Lower lobe of right lung (tissue), 2 donors: ENCODE results near the gene ACOXL. TPM values are rescaled to one million over a fixed set of nuclear protein-coding genes. Genes with fewer than 3 reads are reported as not detected.

ENCODE experiments used
- ATAC-seq, 2 donors: fragments of 200-7000 bp; cut with Tn5 transposase; one replicate each; pipeline ENCODE4 v1.9.1; 2020 to 2022; ENCODE audit warnings: mild to moderate bottlenecking in 2 of 2, moderate library complexity in 2 of 2
- DNase-seq: peaks from one replicate; pipeline ENCODE4 v3.0.0-alpha.2; 2020
- H3K27ac ChIP-seq: fragments of 200-600 bp; one replicate; pipeline ENCODE4 v1.8.0; 2022
- H3K27me3 ChIP-seq: fragments of 200-600 bp; one replicate; pipeline ENCODE4 v1.8.0; 2022; ENCODE audit warnings: low read depth
- H3K36me3 ChIP-seq: fragments of 200-600 bp; one replicate; pipeline ENCODE4 v1.8.0; 2022; ENCODE audit warnings: mild to moderate bottlenecking
- H3K4me1 ChIP-seq: fragments of 200-600 bp; one replicate; pipeline ENCODE4 v1.8.0; 2022
- H3K4me3 ChIP-seq: fragments of 200-600 bp; one replicate; pipeline ENCODE4 v1.8.0; 2022; ENCODE audit warnings: mild to moderate bottlenecking
- H3K9me3 ChIP-seq: fragments of 200-600 bp; one replicate; pipeline ENCODE4 v1.8.0; 2022
- intact Hi-C: fragments of 100-400 bp; cut with DNase I; formaldehyde crosslinking; loops from one replicate; pipeline ENCODE4 v1.11.0; 2022
- total RNA-seq: library from RNA; stranded (reverse); fragmentation: NEBNext Ultra II Directional; extraction: Animal tissue kit (Norgen Biotek cat#: 25700); gene quantifications from one replicate; pipeline ENCODE4 v1.2.1, GENCODE V29; 2021
- TF ChIP-seq, protein P1 (sequence below): fragments of 200-600 bp; IDR thresholded peaks from one replicate; pipeline ENCODE4 v1.8.0; 2022; ENCODE audit warnings: antibody characterized with exemption, mild to moderate bottlenecking
- donor health status: DM: no; HTN: yes; CAD: no; lungs with severe emphysema.

Gene ACOXL
- total RNA-seq, 1 donor from 2014 or later = 38.5 TPM

DNA sequence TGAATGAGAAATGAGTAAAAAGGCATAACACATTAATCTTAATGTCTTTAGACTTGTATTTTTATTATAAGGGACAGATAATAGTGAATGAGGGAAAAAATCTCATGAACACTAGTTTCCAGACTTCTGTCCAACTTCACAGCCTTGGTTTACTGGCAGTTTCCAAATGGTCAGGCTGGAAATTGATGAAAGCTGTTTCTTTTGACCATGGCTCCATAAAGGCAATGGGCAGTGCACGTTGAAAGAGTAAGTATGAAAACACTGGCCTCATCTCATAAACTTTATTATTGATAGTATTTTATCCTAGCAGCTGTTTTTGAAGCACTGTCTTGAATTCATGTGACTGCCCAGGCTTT is 411.4 kb downstream of the ACOXL start:
- no peak overlapping the region for H3K4me3 ChIP-seq
- no peak overlapping the region for H3K27ac ChIP-seq
- no peaks in the 10 kb centered on the region for H3K9me3 ChIP-seq
- no peaks in the 10 kb centered on the region for H3K27me3 ChIP-seq
- H3K4me1 ChIP-seq = peaks cover 3% of the 10 kb centered on the region
- TF ChIP-seq, protein P1, sequence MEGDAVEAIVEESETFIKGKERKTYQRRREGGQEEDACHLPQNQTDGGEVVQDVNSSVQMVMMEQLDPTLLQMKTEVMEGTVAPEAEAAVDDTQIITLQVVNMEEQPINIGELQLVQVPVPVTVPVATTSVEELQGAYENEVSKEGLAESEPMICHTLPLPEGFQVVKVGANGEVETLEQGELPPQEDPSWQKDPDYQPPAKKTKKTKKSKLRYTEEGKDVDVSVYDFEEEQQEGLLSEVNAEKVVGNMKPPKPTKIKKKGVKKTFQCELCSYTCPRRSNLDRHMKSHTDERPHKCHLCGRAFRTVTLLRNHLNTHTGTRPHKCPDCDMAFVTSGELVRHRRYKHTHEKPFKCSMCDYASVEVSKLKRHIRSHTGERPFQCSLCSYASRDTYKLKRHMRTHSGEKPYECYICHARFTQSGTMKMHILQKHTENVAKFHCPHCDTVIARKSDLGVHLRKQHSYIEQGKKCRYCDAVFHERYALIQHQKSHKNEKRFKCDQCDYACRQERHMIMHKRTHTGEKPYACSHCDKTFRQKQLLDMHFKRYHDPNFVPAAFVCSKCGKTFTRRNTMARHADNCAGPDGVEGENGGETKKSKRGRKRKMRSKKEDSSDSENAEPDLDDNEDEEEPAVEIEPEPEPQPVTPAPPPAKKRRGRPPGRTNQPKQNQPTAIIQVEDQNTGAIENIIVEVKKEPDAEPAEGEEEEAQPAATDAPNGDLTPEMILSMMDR = no peak
- DNase-seq = no peak
- no peak for ATAC-seq
- peaks cover 12% of the 10 kb centered on the region for H3K36me3 ChIP-seq
- intact Hi-C loops = no loop called here

DNA sequence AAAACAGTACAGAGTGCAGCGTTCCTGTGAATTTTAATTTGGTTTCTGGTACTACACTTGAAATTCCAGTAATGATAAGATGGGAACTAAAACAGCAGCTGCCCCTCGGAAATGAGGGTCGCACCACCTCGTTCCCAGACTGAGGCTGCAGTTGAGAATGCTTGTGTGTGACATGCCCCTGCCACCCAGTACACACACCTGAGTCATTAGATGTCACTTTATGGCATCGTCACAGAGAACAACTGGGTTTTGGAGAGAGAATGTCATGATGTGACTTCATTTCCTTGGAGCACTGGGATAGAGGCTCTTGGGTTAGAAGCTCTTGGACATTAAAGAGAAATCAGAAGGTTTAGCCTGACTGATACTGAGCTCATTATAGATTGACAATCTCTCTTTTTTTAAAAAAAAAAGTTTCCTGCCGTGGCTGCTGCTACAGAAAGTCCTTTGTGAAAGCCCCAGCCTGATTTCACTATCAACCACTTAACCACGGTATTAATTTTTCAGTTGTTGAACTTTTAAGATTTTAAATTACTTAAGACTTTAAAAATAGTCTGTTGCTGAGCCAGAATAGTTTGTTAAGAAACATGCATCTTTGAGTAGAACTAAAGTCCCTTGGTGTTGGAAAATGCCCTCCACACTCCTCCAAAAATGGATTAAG is 412.9 kb downstream of the ACOXL start:
- no peak for DNase-seq
- intact Hi-C loops = no loop called here
- H3K9me3 ChIP-seq = no peaks in the 10 kb centered on the region

DNA sequence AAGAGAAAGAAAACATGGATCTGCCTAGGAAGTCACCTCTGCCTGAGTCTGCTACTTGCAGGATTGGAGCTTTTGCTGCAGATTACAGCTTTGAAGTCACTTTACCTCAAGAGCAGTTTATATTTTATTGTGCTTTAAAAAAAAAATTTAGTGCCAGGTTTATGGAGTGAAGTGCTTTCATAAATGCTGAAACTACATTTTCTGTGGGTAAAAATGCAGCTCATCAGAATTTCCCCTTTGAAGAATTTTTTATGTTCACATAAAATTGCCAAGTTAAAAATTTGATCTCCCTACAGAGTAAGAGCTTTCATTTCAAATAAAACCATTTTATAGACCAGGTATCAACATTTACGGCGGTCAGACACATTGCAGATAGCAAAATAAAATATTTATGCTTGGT is 413.6 kb downstream of the ACOXL start:
- Histone ChIP-seq H3K4me1 (peaks cover 3% of the 10 kb centered on the region), H3K4me3 (no peak overlapping the region), H3K27ac (no peak overlapping the region), H3K27me3 (no peaks in the 10 kb centered on the region), H3K9me3 (no peaks in the 10 kb centered on the region), H3K36me3 (peaks cover 22% of the 10 kb centered on the region)
- DNase-seq (no peak), ATAC-seq (no peak)
- intact Hi-C loops = no loop called here
- TF ChIP-seq, protein P1 = no peak

More for the DNA sequence above, 412.9 kb downstream of the ACOXL start:
- TF ChIP-seq, protein P1 = no peak
- Histone ChIP-seq H3K4me3 (no peak overlapping the region), H3K27ac (no peak overlapping the region), H3K4me1 (peaks cover 3% of the 10 kb centered on the region), H3K27me3 (no peaks in the 10 kb centered on the region), H3K36me3 (peaks cover 15% of the 10 kb centered on the region)
- no peak for ATAC-seq

DNA sequence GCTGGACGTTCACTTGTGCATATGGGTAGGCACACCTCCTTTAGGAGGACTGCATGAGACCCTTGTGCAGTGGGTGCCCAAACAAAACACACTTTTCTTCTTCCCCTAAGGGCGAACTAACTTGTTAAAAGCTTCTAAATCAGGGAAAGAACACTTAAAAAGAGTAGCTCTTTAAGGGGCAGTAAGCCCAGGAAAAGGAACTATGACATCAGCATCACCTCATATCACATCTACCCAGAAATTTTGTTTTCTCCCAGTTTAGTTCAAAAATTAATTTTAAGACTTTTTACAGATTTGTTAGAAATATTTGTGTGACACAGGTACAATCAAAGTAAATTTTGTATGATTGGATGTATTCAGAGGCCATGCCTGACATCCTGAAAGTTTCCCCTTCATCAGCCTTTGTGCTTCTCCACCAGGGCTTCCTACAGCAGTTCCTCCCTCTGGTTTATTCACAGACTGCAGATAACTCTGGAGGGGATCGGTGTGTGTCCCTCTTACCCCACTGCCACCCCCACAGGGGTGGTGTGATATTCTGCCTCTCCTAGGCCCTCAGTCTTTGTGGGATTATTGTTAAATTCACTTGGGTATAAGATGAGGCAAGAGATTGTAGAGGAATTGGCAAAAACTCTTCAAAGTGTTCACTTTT is 416.0 kb downstream of the ACOXL start:
- Histone ChIP-seq H3K4me3 (no peak overlapping the region), H3K27me3 (no peaks in the 10 kb centered on the region), H3K27ac (no peak overlapping the region), H3K4me1 (peaks cover 3% of the 10 kb centered on the region), H3K36me3 (peaks cover 40% of the 10 kb centered on the region), H3K9me3 (no peaks in the 10 kb centered on the region)
- no peak for ATAC-seq
- no peak for DNase-seq
- intact Hi-C loops = no loop called here
- TF ChIP-seq, protein P1 = no peak

DNA sequence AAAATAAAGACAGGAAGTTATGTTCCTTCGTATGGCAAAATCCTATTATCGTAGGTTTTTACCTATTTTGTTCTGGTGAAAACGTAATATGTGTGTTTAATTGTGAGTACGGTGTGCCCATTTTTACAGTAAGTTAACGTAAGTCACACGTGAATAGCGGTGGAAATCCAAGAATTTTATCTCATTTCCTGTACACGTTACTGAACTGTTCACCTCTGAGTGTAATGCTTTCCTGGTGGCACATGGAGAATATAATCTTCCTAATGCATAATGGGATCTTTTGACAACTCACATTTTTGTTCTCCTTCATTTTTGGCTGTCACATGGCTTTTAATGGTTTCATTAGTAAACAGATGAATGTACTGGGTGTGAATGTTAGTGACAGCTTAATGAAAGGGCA is 416.6 kb downstream of the ACOXL start:
- no peak for ATAC-seq
- TF ChIP-seq, protein P1 = no peak
- intact Hi-C loops = no loop called here
- Histone ChIP-seq H3K4me1 (peaks cover 3% of the 10 kb centered on the region), H3K36me3 (peaks cover 46% of the 10 kb centered on the region), H3K27me3 (no peaks in the 10 kb centered on the region), H3K27ac (no peak overlapping the region), H3K9me3 (no peaks in the 10 kb centered on the region), H3K4me3 (no peak overlapping the region)
- DNase-seq = no peak
